Naive thymus-derived CD4-positive, alpha-beta T cell (primary cell): ENCODE results near the gene RTP5. TPM values are rescaled to one million over a fixed set of nuclear protein-coding genes. Genes with fewer than 3 reads are reported as not detected.
"Not testable (repeated sequence)": the region's sequence is repeated elsewhere in the genome, so short reads cannot be mapped to it uniquely, and the experiment has no call there.

ENCODE experiments used
- ATAC-seq: fragments of 150-1000 bp; cut with Tn5 transposase; 2 replicates; pipeline ENCODE4 v1.10.0; 2021; ENCODE audit warnings: mild to moderate bottlenecking, moderate library complexity
- CTCF ChIA-PET: fragments of 350-600 bp; sonication (Branson Sonifier 250); formaldehyde crosslinking; loops from one replicate; lab custom pipeline; 2021; ENCODE audit warnings: antibody characterized with exemption; lab: Charles Lee
- POLR2A ChIA-PET: fragments of 350-600 bp; sonication (Branson Sonifier 250); formaldehyde crosslinking; loops from one replicate; lab custom pipeline; 2021; ENCODE audit warnings: antibody characterized with exemption, inconsistent platforms; lab: Charles Lee
- DNase-seq, 9 donors: peaks; one replicate each; pipeline versions ENCODE4 v3.0.0 to v3.0.0-alpha.2; 2020 to 2022; ENCODE audit warnings: mixed read lengths in 1 of 9
- H3K27ac ChIP-seq: one replicate; pipeline ENCODE4 v1.7.0; 2013; ENCODE audit warnings: mild to moderate bottlenecking, low read depth, low read length, moderate library complexity
- H3K27me3 ChIP-seq, 2 donors: one replicate each; pipeline ENCODE4 v1.7.0; 2013; ENCODE audit warnings: low read length in 2 of 2, mild to moderate bottlenecking in 2 of 2, moderate library complexity in 2 of 2; ENCODE audit not compliant: control insufficient read depth in 2 of 2, insufficient read depth in 2 of 2
- H3K36me3 ChIP-seq, 3 experiments: 1 replicate in 2 of 3; 2 replicates in 1 of 3; pipeline ENCODE4 v1.7.0; 2013; ENCODE audit warnings: low read length in 3 of 3, mild to moderate bottlenecking in 3 of 3, moderate library complexity in 1 of 3; ENCODE audit not compliant: insufficient read depth in 3 of 3, control insufficient read depth in 2 of 3
- H3K4me1 ChIP-seq, 2 donors: one replicate each; pipeline ENCODE4 v1.7.0; 2013; ENCODE audit warnings: low read length in 2 of 2, mild to moderate bottlenecking in 2 of 2, moderate library complexity in 1 of 2; ENCODE audit not compliant: control insufficient read depth in 2 of 2, insufficient read depth in 2 of 2
- H3K4me3 ChIP-seq: 2 replicates; pipeline ENCODE4 v1.7.0; 2013; ENCODE audit warnings: mild to moderate bottlenecking, low read length
- H3K9me3 ChIP-seq, 3 experiments: 1 replicate in 2 of 3; 2 replicates in 1 of 3; pipeline ENCODE4 v1.7.0; 2013; ENCODE audit warnings: low read length in 3 of 3; ENCODE audit not compliant: control insufficient read depth in 2 of 3
- H3K27ac Mint-ChIP-seq, 9 donors: one replicate each; pipeline ENCODE4 v1.8.0; 2020 to 2022; ENCODE audit warnings: mixed read lengths in 9 of 9, mild to moderate bottlenecking in 8 of 9, moderate library complexity in 5 of 9, inconsistent platforms in 2 of 9
- H3K27me3 Mint-ChIP-seq, 5 donors: one replicate each; pipeline ENCODE4 v1.8.0; 2021 to 2022; ENCODE audit warnings: mixed read lengths in 5 of 5, mild to moderate bottlenecking in 1 of 5
- H3K36me3 Mint-ChIP-seq, 5 donors: one replicate each; pipeline ENCODE4 v1.8.0; 2020 to 2022; ENCODE audit warnings: mixed read lengths in 5 of 5, mild to moderate bottlenecking in 3 of 5, inconsistent platforms in 1 of 5
- H3K4me1 Mint-ChIP-seq, 7 donors: one replicate each; pipeline ENCODE4 v1.8.0; 2020 to 2022; ENCODE audit warnings: mixed read lengths in 7 of 7, mild to moderate bottlenecking in 3 of 7, inconsistent platforms in 1 of 7
- H3K4me3 Mint-ChIP-seq, 10 donors: one replicate each; pipeline ENCODE4 v1.8.0; 2020 to 2022; ENCODE audit warnings: mild to moderate bottlenecking in 10 of 10, mixed read lengths in 10 of 10, moderate library complexity in 6 of 10, inconsistent platforms in 2 of 10
- H3K9me3 Mint-ChIP-seq, 11 donors: one replicate each; pipeline ENCODE4 v1.8.0; 2020 to 2022; ENCODE audit warnings: mixed read lengths in 11 of 11, mild to moderate bottlenecking in 4 of 11, inconsistent platforms in 1 of 11, moderate library complexity in 1 of 11
- intact Hi-C, 2 donors: fragments of 100-400 bp; cut with micrococcal nuclease; formaldehyde crosslinking; loops; one replicate each; pipeline ENCODE4 v1.15.1; 2023
- polyA plus RNA-seq, 2 donors: library from polyadenylated mRNA; unstranded; fragments of 300-500 nt; fragmentation: Illumina TruSeq; gene quantifications; one replicate each; pipeline ENCODE4 v1.2.3, GENCODE V29; 2021
- total RNA-seq, 6 experiments: library from RNA in 5 of 6; stranded (reverse) in 5 of 6; gene quantifications; 1 replicate in 5 of 6; 2 replicates in 1 of 6; pipeline ENCODE4 v1.2.3 and lab custom pipeline; 2021 to 2026

Gene RTP5
- total and polyA plus RNA-seq, 7 experiments from 2014 or later: 0.54 TPM; not detected in 6

DNA sequence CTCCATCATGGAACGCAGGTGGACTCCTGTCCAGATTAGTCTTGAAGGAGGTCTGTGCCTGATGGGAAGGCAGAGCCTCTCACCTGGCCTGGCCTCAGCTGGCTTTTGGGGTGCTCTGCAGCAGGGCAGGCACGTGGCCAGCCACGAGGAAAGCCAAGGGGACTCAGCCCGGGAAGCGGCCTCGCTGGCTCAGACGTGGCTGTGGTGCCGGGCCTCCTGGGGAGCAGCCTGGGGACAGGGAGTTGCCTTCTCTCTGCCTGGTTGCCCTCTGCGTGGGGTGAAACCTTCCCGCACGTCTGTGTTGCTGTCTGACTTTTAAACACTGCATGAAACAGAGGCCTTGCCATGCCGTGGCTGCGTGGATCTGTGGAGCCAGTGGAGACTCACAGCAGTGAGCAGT lies 45.0 kb downstream of the RTP5 start:
- no peaks in the 10 kb centered on the region for H3K4me1 ChIP-seq
- H3K9me3 ChIP-seq: no peaks in the 10 kb centered on the region
- ATAC-seq: no peak
- Mint-ChIP-seq H3K36me3 (peaks cover 0 to 46% (median 34%) of the 10 kb centered on the region in 5 donors), H3K4me1 (peaks cover 0 to 4% (median 0%) of the 10 kb centered on the region in 7 donors), H3K9me3 (peaks cover 0 to 12% (median 3%) of the 10 kb centered on the region in 11 donors), H3K27me3 (no peaks in the 10 kb centered on the region), H3K4me3 (no peak overlapping the region), H3K27ac (no peak overlapping the region)
- H3K36me3 ChIP-seq: peaks cover 0 to 12% (median 0%) of the 10 kb centered on the region in 3 experiments
- DNase-seq: no peak
- ChIA-PET CTCF (no interaction called here), POLR2A (no interaction called here)
- intact Hi-C loops: no loop called here
- H3K4me3 ChIP-seq: no peak overlapping the region
- H3K27ac ChIP-seq: no peak overlapping the region
- no peaks in the 10 kb centered on the region for H3K27me3 ChIP-seq

DNA sequence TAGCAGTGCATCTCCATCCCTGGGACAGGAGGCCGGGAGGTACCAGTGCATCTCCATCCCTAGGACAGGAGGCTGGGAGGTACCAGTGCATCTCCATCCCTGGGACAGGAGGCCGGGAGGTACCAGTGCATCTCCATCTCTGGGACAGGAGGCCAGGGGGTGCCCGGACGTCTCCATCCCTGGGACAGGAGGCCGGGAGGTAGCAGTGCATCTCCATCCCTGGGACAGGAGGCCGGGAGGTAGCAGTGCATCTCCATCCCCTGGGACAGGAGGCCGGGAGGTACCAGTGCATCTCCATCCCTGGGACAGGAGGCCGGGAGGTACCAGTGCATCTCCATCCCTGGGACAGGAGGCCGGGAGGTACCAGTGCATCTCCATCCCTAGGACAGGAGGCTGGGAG lies 52.1 kb downstream of the RTP5 start:
- H3K27me3 Mint-ChIP-seq, POLR2A ChIA-PET, H3K27ac Mint-ChIP-seq, DNase-seq, H3K9me3 ChIP-seq, CTCF ChIA-PET, H3K4me3 ChIP-seq, H3K27me3 ChIP-seq, H3K9me3 Mint-ChIP-seq, ATAC-seq, H3K27ac ChIP-seq, H3K36me3 ChIP-seq, H3K4me1 ChIP-seq, H3K4me3 Mint-ChIP-seq, intact Hi-C loops: not testable (repeated sequence)
- Mint-ChIP-seq H3K36me3 (peaks cover 0 to 19% (median 0%) of the 10 kb centered on the region in 5 donors), H3K4me1 (peaks cover 7 to 25% (median 18%) of the 10 kb centered on the region in 7 donors)

DNA sequence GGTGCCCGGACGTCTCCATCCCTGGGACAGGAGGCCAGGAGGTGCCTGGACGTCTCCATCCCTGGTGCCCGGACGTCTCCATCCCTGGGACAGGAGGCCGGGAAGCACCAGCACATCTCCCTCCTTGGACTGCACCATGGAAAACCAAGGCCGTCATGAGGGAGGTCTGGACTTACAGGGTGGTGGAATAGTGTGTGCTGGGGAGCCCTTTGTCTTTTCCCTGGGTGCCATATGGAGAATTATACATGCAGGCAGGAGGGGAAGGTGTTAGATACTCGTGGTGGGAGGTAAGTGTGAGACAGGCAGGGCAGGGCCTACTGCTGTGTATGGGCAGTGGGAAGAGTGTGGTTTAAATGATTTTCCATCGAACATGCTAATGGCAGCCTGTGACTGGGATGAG lies 52.9 kb downstream of the RTP5 start:
- Mint-ChIP-seq H3K36me3 (peaks cover 0 to 17% (median 0%) of the 10 kb centered on the region in 5 donors), H3K4me3 (no peak overlapping the region), H3K27ac (peak overlapping the region in 1 of 9 donors; percentile 38), H3K9me3 (no peaks in the 10 kb centered on the region), H3K27me3 (no peaks in the 10 kb centered on the region), H3K4me1 (peaks cover 7 to 25% (median 18%) of the 10 kb centered on the region in 7 donors)
- DNase-seq (no peak), ATAC-seq (no peak)
- Histone ChIP-seq H3K27me3 (no peaks in the 10 kb centered on the region), H3K27ac (no peak overlapping the region), H3K9me3 (no peaks in the 10 kb centered on the region), H3K4me1 (no peaks in the 10 kb centered on the region), H3K36me3 (no peaks in the 10 kb centered on the region), H3K4me3 (no peak overlapping the region)
- intact Hi-C loops: no loop called here
- ChIA-PET POLR2A (no interaction called here), CTCF (no interaction called here)

DNA sequence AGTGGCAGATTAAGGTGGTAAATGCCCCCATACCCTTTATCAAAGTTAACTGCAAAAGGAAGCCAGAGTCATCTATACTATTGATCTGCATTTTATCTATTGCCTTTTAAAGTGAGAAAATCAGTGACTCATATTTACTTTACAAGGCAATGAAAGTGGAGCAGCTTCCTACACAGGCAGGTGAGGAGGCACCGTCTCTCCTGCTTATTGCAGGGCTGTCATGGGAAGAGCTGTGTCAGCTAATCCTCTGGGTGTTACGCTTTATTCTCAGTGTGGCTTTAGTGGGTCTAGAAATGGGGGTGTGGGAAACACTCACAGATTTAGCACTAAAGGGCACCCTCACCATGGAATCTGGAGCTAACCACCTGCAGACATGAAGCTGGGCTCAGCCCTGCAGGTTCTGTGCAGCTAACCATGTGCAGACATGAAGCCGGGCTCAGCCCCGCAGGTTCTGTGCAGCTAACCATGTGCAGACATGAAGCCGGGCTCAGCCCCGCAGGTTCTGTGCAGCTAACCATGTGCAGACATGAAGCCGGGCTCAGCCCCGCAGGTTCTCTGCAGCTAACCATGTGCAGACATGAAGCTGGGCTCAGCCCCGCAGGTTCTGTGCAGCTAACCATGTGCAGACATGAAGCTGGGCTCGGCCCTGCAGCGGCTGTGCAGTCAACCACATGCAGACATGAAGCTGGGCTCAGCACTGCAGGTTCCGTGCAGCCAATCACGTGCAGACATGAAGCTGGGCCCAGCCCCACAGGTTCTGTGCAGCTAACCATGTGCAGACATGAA lies 53.5 kb downstream of the RTP5 start:
- Mint-ChIP-seq H3K36me3 (peaks cover 0 to 13% (median 0%) of the 10 kb centered on the region in 5 donors), H3K27ac (peak overlapping the region in 1 of 9 donors; percentile 34), H3K4me1 (peaks cover 7 to 25% (median 18%) of the 10 kb centered on the region in 7 donors)
- H3K4me1 ChIP-seq, H3K4me3 Mint-ChIP-seq, H3K9me3 ChIP-seq, POLR2A ChIA-PET, H3K9me3 Mint-ChIP-seq, intact Hi-C loops, CTCF ChIA-PET, ATAC-seq, DNase-seq, H3K4me3 ChIP-seq, H3K36me3 ChIP-seq, H3K27me3 ChIP-seq, H3K27me3 Mint-ChIP-seq, H3K27ac ChIP-seq: not testable (repeated sequence)

Other genes starting within 250 kb of the RTP5 start
- 10 to 100 TPM; 26.4 to 34.8 (median 28.1) TPM for gene THAP4, start 232.6 kb upstream of the RTP5 start, total RNA-seq
- gene THAP4, start 232.6 kb upstream of the RTP5 start, polyA plus RNA-seq: 10 to 100 TPM; 30.8 to 56.2 TPM
- 100 to 1,000 TPM in 2 of 5 experiments, 10 to 100 TPM in 3; 87.2 to 131 (median 95.0) TPM for gene ATG4B, start 232.0 kb upstream of the RTP5 start, total RNA-seq
- 10 to 100 TPM; 49.7 to 59.2 TPM for gene ATG4B, start 232.0 kb upstream of the RTP5 start, polyA plus RNA-seq
- gene DTYMK, start 182.9 kb upstream of the RTP5 start, total RNA-seq: 10 to 100 TPM; 12.0 to 65.7 (median 17.0) TPM
- 10 to 100 TPM; 34.9 to 45.7 TPM for gene DTYMK, start 182.9 kb upstream of the RTP5 start, polyA plus RNA-seq
- gene ING5, start 167.7 kb upstream of the RTP5 start, total RNA-seq: 100 to 1,000 TPM in 1 of 5 experiments, 10 to 100 TPM in 4; 37.5 to 102 (median 65.4) TPM
- gene ING5, start 167.7 kb upstream of the RTP5 start, polyA plus RNA-seq: 10 to 100 TPM; 22.3 to 38.7 TPM
- 10 to 100 TPM; 32.5 to 49.8 (median 41.1) TPM for gene D2HGDH, start 135.1 kb upstream of the RTP5 start, total RNA-seq
- 1 to 10 TPM; 3.5 to 5.3 TPM for gene D2HGDH, start 135.1 kb upstream of the RTP5 start, polyA plus RNA-seq
- gene GAL3ST2, start 92.9 kb upstream of the RTP5 start, total RNA-seq: under 1 TPM in 3 of 5 experiments, not detected in 2; 0.17 to 0.93 (median 0.37) TPM
- not detected for gene GAL3ST2, start 92.9 kb upstream of the RTP5 start, polyA plus RNA-seq
- 10 to 100 TPM in 1 of 5 experiments, 1 to 10 TPM in 2, not detected in 2; 1.1 to 13.9 (median 1.2) TPM for gene NEU4, start 60.5 kb upstream of the RTP5 start, total RNA-seq
- not detected for gene NEU4, start 60.5 kb upstream of the RTP5 start, polyA plus RNA-seq
- 1 to 10 TPM in 2 of 5 experiments, under 1 TPM in 1, not detected in 2; 0.56 to 9.4 (median 1.1) TPM for gene PDCD1, start 10.8 kb upstream of the RTP5 start, total RNA-seq
- under 1 TPM; 0.24 to 0.85 TPM for gene PDCD1, start 10.8 kb upstream of the RTP5 start, polyA plus RNA-seq